Measurements from ENCODE around the gene FXYD7.
"Not testable (repeated sequence)": the region's sequence is repeated elsewhere in the genome, so short reads cannot be mapped to it uniquely, and the experiment has no call there.

FXYD7 gene

DNA sequence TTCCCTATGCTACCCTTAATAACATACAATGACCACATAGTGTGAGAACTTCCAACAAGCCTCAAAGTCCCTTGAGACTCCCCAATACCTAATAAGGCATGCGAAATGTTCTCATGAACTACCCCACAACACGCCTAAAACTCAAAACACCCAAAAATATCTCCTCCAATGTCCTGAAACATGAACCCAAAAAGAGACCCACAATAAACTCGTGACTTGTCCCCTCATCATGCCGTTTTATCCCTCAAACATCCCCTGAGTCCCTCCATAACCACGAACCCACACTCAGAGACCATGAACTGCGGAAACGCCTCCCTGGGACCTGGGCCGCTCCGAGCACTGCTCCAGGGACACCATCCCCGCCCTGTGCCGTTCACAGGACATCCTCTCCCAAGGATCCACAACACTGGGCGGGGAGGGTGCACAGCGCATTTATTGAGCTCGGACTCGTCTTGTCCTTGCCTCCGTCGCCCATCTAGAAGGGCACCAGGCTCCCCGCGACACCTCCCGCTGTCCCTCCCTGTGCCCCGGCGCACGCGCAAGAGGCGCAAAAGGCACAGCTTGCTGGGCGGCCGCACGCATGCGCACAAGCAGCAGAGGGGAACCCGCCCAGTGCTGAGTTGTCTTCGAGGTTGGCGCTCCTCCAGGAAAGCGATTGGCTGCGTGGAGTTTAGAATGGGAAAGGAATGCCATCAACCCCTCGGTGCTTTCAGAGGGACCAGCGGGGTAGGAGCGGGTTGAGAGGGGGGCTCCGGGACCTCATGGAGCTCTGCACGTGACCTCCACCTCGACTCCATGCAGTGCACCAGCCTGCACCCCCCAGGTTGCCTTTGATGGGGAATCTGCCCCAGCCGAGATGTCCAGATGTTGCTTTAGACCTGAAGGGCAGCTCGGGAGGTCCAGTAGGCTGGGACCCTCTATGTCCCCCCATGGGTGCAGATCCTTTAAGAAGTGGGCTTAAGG is 18.7 kb upstream of the FXYD7 start:
- TF ChIP-seq, protein P1, sequence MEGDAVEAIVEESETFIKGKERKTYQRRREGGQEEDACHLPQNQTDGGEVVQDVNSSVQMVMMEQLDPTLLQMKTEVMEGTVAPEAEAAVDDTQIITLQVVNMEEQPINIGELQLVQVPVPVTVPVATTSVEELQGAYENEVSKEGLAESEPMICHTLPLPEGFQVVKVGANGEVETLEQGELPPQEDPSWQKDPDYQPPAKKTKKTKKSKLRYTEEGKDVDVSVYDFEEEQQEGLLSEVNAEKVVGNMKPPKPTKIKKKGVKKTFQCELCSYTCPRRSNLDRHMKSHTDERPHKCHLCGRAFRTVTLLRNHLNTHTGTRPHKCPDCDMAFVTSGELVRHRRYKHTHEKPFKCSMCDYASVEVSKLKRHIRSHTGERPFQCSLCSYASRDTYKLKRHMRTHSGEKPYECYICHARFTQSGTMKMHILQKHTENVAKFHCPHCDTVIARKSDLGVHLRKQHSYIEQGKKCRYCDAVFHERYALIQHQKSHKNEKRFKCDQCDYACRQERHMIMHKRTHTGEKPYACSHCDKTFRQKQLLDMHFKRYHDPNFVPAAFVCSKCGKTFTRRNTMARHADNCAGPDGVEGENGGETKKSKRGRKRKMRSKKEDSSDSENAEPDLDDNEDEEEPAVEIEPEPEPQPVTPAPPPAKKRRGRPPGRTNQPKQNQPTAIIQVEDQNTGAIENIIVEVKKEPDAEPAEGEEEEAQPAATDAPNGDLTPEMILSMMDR (IDR thresholded peaks at IDR 0.05; ENCODE audit: low read depth, low read length) = no peak
- peak; percentile 81 for DNase-seq (ENCODE audit: extremely low read depth, low read depth)

DNA sequence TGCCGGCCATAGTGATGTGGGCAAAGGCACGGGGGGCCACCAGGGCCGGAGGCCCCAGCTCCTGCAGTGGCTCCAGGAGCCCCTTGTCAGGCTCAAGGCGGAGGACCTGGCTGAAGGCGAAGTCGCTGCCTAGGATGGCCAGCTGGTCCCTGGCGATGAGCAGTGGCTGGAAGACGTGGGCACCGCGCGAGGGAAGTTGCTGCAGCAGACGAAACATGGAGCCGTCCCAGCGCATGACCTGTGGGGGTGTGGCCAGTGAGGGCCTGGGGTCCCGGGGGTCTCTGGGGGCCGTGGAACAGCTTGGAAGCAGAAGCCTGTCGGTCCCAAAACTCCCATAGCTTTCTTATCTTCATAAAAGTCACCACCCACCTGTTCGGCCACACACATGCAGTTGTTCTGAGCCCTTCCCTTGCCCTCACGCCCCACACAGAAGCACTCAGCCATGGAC is 17.8 kb upstream of the FXYD7 start:
- TF ChIP-seq, protein P1 (IDR thresholded peaks at IDR 0.05; ENCODE audit: low read depth, low read length) = no peak
- DNase-seq (ENCODE audit: extremely low read depth, low read depth) = no peak

DNA sequence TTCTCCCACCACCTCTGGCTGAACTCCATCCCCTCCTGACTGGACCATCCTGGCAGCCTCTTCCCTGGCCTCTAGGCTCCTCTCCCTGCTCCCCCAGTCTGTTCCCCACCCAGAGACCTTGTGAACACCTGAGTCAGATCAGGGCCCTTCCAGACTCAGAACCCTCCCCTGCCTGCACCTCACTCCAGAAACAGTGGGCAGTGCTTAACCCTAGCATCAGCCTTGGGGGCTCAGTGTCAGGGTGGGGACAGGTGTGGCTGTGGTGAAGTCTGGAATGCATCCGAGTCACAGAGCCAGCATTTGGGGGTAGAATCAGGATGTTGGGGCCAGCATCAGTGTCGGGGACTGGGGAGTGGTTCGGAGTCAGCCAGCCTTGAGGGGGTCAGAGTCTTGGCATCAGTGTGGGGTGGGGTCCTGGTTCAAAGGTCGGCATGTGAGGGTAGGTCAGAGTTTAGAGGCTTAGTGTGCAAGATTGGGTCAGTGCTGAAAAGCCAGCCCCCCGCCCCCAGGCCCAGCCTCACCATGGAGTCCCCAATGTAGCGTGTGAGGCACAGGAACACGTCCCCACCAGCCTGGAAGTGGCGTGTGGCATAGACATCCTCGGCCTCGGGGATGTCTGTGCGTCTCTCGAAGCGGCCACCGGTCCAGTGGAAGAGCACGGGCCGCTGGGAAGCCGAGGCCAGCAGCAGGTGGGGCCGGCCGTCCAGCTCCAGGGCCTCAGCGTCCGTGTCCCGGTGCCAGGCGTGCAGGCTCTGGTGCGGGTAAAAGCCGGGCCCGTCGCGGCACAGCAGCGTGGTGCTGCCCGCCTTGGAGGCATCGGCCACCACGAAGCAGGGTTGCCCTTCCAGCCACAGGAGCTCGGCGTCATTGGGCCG is 17.1 kb upstream of the FXYD7 start:
- DNase-seq (ENCODE audit: extremely low read depth, low read depth) = no peak
- TF ChIP-seq, protein P1 (IDR thresholded peaks at IDR 0.05; ENCODE audit: low read depth, low read length) = no peak

DNA sequence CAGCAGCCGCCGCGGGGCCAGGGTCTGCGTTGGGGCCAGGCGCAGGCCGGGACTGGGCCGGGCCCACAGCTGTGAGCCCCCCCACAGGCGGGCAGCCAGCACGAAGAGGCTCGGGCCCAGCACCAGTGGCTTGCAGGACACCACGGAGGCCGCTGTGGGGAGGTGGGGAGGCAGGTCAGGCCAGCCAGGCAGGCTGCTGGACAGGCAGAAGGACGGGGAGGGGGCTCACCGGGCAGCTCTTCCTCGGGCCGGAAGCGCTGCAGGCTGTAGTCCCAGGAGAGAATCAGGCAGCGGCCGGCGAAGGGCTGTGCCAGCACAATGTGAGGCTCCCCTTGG is 16.5 kb upstream of the FXYD7 start:
- TF ChIP-seq, protein P1 (IDR thresholded peaks at IDR 0.05; ENCODE audit: low read depth, low read length) = no peak
- no peak for DNase-seq (ENCODE audit: extremely low read depth, low read depth)

DNA sequence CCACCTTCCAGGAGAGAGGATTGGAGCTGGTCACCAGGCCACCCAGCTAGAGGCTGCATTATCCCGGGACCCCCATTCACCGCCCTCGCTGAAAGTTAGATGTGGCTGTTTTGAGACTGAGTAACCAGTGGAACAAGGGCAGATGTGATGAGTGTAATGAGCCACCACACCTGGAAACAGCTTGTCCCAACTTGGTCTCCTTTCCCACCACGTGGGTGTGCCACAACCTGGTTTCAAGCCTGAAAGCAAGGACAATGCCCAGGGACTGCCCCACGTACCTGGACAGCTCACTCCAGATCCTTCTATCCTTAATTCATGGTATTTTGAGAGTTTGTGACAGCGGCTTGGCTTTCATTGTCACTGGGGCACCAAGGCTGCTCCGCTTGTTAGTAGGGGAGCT is 15.2 kb upstream of the FXYD7 start:
- no peak for DNase-seq (ENCODE audit: extremely low read depth, low read depth)
- TF ChIP-seq, protein P1 (IDR thresholded peaks at IDR 0.05; ENCODE audit: low read depth, low read length) = no peak

DNA sequence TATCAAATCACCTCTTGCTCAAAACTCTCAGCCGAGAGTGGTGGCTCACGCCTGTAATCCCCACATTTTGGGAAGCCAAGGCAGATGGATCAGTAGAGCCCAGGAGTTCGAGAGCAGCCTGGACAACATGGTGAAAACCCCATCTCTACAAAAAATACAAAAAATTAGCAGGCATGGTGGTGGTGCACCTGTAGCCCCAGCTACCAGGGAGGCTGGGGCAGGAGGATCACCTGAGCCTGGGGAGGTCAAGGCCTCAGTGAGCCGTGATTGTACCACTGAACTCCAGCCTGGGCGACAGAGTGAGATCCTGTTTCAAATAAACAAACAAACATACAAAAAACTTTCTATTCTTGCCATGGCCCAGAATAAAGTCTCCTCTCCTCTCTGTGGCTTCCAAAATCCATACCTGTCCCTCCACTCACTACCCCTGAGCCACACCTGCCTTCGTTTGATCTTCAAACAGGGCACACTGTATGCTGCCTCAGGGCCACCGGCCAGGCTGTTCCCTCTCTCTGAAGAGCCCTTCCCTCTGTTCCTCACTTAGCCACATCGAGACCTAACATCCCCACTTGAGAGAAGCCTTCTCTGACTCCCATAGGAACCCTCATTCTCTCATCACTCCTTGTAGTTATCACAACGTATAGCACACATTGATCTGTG is 14.5 kb upstream of the FXYD7 start:
- DNase-seq (ENCODE audit: extremely low read depth, low read depth) = no peak
- TF ChIP-seq, protein P1 (IDR thresholded peaks at IDR 0.05; ENCODE audit: low read depth, low read length) = no peak

DNA sequence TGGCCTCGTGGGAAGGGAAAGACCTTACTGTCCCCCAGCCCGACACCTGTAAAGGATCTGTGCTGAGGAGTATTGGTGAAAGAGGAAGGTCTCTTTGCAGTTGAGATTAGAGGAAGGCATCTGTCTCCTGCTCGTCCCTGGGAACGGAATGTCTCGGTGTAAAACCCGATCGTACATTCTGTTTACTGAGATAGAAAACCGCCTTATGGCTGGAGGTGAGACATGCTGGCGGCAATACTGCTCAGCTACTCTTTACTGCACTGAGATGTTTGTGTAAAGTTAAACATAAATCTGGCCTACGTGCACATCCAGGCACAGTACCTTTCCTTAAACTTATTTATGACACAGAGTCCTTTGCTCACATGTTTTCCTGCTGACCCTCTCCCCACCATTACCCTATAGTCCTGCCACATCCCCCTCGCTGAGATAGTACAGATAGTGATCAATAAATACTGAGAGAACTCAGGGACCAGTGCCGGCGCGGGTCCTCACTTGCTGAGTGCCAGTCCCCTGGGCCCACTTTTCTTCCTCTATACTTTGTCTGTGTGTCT is 13.3 kb upstream of the FXYD7 start:
- DNase-seq (ENCODE audit: extremely low read depth, low read depth) = not testable (repeated sequence)

All from AG09319 (cell line).